ENCODE results near the gene TNFRSF19. TPM values are rescaled to one million over a fixed set of nuclear protein-coding genes. Genes with fewer than 3 reads are reported as not detected.

Gene TNFRSF19
- total RNA-seq, 1 donor from 2014 or later, result 25.9 TPM

GRCh38 chr13:23570921-23571315, 706 bp downstream of the TNFRSF19 start:
- intact Hi-C loops (cut with micrococcal nuclease), result loop anchor here (5.0 kb wide), 1 partner anchor 104 kb away; no protein-coding TSS in a partner anchor
- H3K4me3 ChIP-seq, result peak overlapping the region; percentile 67

GRCh38 chr13:23571431-23571830, 1.2 kb downstream of the TNFRSF19 start:
- H3K27ac ChIP-seq (replicated peaks), result peak overlapping the region; percentile 84
- no peaks in the 10 kb centered on the region for H3K27me3 ChIP-seq (ENCODE audit: low read depth)
- H3K9me3 ChIP-seq (replicated peaks), result no peaks in the 10 kb centered on the region
- TF ChIP-seq CTCF (IDR thresholded peaks at IDR 0.05; ENCODE audit: borderline replicate concordance), result no peak
- H3K4me3 ChIP-seq, result peak overlapping the region; percentile 67
- DNase-seq, result no peak
- intact Hi-C loops (cut with micrococcal nuclease), result loop anchor here (5.0 kb wide), 1 partner anchor 104 kb away; no protein-coding TSS in a partner anchor
- H3K36me3 ChIP-seq, result no peaks in the 10 kb centered on the region
- peaks cover 20% of the 10 kb centered on the region for H3K4me1 ChIP-seq

More at GRCh38 chr13:23570921-23571315, 706 bp downstream of the TNFRSF19 start:
- TF ChIP-seq CTCF (IDR thresholded peaks at IDR 0.05; ENCODE audit: borderline replicate concordance), result peak; percentile 53
- Histone ChIP-seq H3K36me3 (no peaks in the 10 kb centered on the region), H3K9me3 (replicated peaks) (no peaks in the 10 kb centered on the region), H3K27me3 (ENCODE audit: low read depth) (no peaks in the 10 kb centered on the region), H3K4me1 (peaks cover 20% of the 10 kb centered on the region), H3K27ac (replicated peaks) (peak overlapping the region; percentile 84)
- DNase-seq, result no peak

DNA sequence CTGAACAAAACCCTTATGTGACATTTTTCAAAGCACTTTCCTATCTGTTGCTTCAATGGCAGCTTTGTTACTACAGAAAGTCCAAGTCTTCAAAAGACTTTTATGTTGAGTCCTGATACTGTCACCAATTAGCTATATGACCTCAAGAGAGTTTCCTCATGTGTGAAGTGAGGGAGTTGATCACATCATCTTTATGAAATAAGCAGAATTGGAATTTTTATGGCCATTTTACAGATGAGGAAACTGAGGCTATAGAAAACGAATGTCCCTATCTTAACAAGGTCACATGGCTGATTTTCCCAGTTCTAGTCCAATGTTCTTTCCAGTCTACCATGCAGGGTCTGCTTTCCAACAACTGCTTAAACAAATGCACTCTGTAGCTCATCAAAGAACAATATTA, 2.6 kb downstream of the TNFRSF19 start:
- Histone ChIP-seq H3K27ac (replicated peaks) (peak overlapping the region; percentile 84), H3K27me3 (ENCODE audit: low read depth) (no peaks in the 10 kb centered on the region), H3K4me3 (peak overlapping the region; percentile 67), H3K36me3 (no peaks in the 10 kb centered on the region), H3K4me1 (peaks cover 32% of the 10 kb centered on the region), H3K9me3 (replicated peaks) (no peaks in the 10 kb centered on the region)
- TF ChIP-seq CTCF (IDR thresholded peaks at IDR 0.05; ENCODE audit: borderline replicate concordance), result no peak
- intact Hi-C loops (cut with micrococcal nuclease), result loop anchor here (5.0 kb wide), 1 partner anchor 106 kb away; no protein-coding TSS in a partner anchor
- no peak for DNase-seq

- no peak for TF ChIP-seq CTCF (IDR thresholded peaks at IDR 0.05; ENCODE audit: borderline replicate concordance)
- no peaks in the 10 kb centered on the region for H3K9me3 ChIP-seq (replicated peaks)
- peaks cover 48% of the 10 kb centered on the region for H3K4me1 ChIP-seq
- no peaks in the 10 kb centered on the region for H3K27me3 ChIP-seq (ENCODE audit: low read depth)
- peak overlapping the region; percentile 42 for H3K27ac ChIP-seq (replicated peaks)
- H3K36me3 ChIP-seq, result no peaks in the 10 kb centered on the region
- intact Hi-C loops (cut with micrococcal nuclease), result loop anchor here (5.0 kb wide), 1 partner anchor 107 kb away; no protein-coding TSS in a partner anchor
- no peak for DNase-seq
- no peak overlapping the region for H3K4me3 ChIP-seq
These were observed 4.4 kb downstream of the TNFRSF19 start for GRCh38 chr13:23574421-23575145.

DNA sequence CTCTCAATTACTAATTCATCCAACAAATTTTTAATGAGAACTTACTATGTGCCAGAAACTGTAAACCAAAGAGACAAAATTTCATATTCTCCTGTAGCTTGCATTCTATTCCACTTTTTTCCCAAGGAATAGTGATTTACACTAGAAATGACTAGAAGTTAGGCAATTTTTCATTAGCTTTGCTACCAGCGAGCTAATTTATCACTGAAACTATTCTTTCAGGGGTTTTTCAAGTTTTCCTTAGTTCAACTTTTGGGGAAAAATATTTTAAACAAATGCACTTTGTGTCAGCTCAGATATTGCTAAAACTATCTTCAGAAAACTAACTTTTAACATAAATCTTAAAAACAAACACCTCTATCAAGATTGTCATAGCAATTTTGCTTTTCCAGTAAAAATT, 5.4 kb downstream of the TNFRSF19 start:
- Histone ChIP-seq H3K4me1 (peaks cover 49% of the 10 kb centered on the region), H3K27ac (replicated peaks) (peak overlapping the region; percentile 42), H3K9me3 (replicated peaks) (no peaks in the 10 kb centered on the region), H3K36me3 (no peaks in the 10 kb centered on the region), H3K4me3 (no peak overlapping the region), H3K27me3 (ENCODE audit: low read depth) (no peaks in the 10 kb centered on the region)
- intact Hi-C loops (cut with micrococcal nuclease), result no loop called here
- no peak for DNase-seq
- no peak for TF ChIP-seq CTCF (IDR thresholded peaks at IDR 0.05; ENCODE audit: borderline replicate concordance)

Measured in left ventricle myocardium inferior (tissue), 1 donor.